Superior temporal gyrus (tissue), 1 donor: Measurements from ENCODE around the gene CSNK1E.
"Not testable (repeated sequence)": the region's sequence is repeated elsewhere in the genome, so short reads cannot be mapped to it uniquely, and the experiment has no call there.

Source experiments
- DNase-seq: peaks from one replicate; pipeline ENCODE4 v3.0.0-alpha.2; 2016; ENCODE audit errors: extremely low spot score

CSNK1E gene

GRCh38 chr22:38317122-38317994 lies at the start of gene CSNK1E:
CSNK1E (minus strand) TSS chr22:38317433; CDS start chr22:38314157, 3,276 bp downstream.
- DNase-seq, result peak; percentile 73

GRCh38 chr22:38365829-38366228 lies 48.6 kb upstream of the CSNK1E start:
- not testable (repeated sequence) for DNase-seq

DNA sequence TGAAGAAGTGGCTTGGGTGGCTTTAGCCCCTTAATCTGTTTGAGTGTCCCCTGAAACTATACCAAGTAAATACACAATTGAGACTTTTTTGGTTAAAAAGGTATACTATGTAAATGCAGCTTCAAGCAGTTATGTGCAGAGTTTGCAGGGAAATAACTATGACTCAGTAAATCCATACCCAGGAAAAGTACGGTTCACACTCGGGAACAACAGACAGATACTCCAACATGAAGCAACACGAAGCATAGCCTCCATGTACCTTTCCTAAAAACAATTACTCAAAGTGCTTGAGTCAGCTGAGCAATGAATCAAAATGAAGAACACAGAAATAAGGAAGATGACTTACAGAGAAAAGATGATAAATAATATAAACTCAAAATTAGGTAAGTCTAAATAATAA lies 47.9 kb upstream of the CSNK1E start:
- DNase-seq, result not testable (repeated sequence)

GRCh38 chr22:38360560-38360959 lies 43.3 kb upstream of the CSNK1E start:
- DNase-seq, result not testable (repeated sequence)

DNA sequence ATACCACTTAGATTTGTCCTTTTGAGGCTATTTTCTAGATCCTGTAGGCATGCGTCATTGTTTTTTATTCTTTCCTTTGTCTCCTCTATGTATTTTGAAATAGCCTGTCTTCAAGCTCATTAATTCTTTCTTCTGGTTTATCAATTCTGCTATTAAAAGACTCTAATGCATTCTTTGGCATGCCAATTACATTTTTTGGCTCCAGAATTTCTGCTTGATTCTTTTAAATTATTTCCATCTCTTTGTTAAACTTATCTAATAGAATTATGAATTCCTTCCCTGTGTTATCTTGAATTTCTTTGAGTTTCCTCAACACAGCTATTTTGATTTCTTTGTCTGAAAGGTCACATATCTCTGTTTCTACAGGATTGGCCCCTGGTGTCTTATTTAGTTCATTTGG lies 42.6 kb upstream of the CSNK1E start:
- DNase-seq, result not testable (repeated sequence)

DNA sequence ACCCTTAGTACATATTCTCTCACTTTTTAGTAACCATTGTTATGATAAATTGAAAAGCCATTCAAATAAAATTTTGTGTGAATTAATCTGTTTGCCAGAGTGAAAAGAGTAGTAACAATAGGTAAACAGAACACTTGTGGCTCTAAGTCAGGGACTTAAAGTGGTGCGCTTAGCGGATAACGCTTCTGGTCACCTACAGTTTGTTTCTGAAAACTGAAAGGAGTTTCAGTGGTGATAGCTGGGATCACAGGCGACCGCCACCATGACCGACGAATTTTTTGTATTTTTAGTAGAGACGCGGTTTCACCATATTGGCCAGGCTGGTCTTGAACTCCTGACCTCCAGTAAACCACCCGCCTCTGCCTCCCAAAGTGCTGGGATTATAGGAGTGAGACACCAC lies 40.7 kb upstream of the CSNK1E start:
- DNase-seq, result not testable (repeated sequence)

- no peak for DNase-seq
Observed at GRCh38 chr22:38355275-38355674, 38.0 kb upstream of the CSNK1E start.

GRCh38 chr22:38353701-38354100 lies 36.5 kb upstream of the CSNK1E start:
- no peak for DNase-seq

DNA sequence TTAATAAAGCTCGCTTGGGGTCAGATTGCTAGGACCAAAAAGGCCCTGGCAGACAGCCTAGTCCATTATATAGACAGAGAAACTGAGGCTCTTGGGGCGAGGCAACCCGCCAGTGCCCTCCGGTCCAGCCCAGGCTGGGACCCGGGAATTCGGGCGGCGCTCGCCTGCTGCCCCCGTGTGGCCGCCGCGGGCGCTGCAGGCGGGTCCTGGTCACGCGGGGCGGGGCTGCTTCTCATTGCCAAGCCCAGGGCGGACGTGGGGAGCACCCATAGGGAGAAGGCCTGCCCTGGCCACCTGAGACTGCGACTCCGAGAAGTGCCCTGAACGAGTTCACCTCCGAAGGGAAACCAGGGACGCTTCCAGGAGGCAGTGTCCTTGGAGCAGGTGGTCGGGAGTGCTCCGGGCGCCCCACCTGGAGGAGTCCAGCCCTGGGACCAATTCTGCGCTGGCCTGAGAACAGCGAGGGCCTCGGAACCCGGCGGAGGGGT lies 36.0 kb upstream of the CSNK1E start:
- DNase-seq, result peak; percentile 70

- DNase-seq, result no peak
Observed at GRCh38 chr22:38352436-38352835, 35.2 kb upstream of the CSNK1E start.

- DNase-seq, result no peak
Observed at GRCh38 chr22:38350444-38351359, 33.5 kb upstream of the CSNK1E start.

GRCh38 chr22:38348751-38349496 lies 31.7 kb upstream of the CSNK1E start:
- no peak for DNase-seq

DNA sequence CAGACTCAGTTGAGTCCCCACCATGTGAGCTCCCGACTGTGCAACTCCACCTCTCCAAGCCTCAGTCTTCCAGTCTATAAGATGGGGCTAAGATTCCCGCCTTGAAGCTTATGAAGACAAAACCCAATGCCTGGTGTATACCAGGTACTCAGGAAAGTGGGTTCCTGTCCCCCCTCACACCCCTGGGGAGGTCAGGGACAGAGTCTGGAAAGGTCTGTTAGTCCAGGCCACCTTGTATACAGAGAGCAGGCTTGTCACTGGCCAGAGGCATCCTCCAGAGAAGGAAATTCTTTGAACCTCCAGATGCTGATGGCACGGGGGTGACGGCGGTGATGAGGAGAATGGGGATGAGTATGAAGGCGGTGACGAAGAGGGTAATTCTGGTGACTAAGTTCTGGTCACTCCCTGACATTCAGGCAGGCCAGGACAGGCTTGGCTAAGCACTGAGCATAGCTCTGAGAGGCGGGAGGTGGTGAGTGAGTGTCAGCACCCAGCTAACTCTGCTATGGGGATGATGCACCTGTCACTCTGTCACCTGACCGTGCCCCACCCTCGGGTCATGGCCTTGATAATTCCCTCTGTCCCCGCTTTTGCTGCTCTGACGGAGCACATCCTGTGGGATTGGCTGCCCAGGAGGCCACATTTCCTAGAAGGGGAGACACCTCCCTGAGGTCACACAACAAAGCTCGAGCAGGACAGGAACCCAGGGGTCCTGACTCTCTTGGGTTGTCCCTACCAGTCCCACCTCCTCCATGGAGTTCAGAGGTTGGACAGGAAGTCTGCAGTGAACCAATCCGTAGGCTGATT lies 30.9 kb upstream of the CSNK1E start:
- DNase-seq, result no peak

- DNase-seq, result no peak
Observed at GRCh38 chr22:38347181-38347943, 30.1 kb upstream of the CSNK1E start.

- DNase-seq, result no peak
Observed at GRCh38 chr22:38346506-38346905, 29.3 kb upstream of the CSNK1E start.

GRCh38 chr22:38345782-38346181 lies 28.5 kb upstream of the CSNK1E start:
- DNase-seq, result no peak

GRCh38 chr22:38339893-38340292 lies 22.7 kb upstream of the CSNK1E start:
- DNase-seq, result not testable (repeated sequence)

DNA sequence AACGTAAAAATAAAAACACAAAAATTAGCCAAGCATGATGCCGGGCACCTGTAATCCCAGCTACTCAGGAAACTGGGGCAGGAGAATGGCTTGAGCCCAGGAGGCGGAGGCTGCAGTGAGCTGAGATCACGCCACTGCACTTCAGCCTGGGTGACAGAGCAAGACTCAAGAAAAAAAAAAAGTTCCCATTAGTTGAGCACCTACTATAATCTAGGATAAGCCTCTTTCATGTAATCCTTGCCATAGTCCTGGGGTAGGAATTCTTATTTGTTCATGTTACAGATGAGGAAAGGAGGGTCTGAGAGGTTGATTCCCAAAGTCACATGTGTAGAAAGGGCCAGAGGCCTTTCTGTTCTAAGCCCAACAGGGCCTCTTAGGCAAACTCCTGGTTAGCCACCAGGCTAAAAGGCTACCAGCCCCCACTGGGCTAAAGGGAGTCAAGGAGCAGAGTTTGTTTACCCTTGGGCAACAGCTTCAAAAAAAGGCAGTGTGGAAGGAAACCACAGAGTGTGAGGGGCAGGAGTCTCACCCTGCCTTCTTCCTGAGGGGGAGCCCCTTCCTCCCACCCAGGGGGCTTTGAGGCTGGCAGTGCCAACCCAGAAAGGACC lies 21.6 kb upstream of the CSNK1E start:
- no peak for DNase-seq

GRCh38 chr22:38336699-38337098 lies 19.5 kb upstream of the CSNK1E start:
- DNase-seq, result no peak

DNA sequence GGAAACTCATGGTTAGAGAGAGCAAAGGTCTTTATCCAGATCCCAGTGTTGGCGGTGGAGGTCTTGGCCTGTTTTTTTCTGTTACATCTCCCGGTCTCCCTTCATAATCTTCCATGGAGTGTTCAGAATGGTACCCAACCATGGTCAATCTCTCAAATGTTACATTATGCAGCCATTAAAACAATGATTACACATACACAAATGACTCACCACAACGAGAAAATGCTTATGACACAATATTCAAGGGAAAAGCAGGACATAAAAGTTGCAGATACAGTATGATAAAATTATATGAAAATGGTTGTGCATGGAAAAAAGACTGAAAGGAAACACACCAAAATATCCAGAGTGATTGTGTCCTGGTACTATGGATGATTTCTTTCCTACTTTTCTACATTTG lies 17.8 kb upstream of the CSNK1E start:
- DNase-seq, result no peak
